Measurements from ENCODE around the gene BAG5.
"Not testable (repeated sequence)": the region's sequence is repeated elsewhere in the genome, so short reads cannot be mapped to it uniquely, and the experiment has no call there.

Gene BAG5

DNA sequence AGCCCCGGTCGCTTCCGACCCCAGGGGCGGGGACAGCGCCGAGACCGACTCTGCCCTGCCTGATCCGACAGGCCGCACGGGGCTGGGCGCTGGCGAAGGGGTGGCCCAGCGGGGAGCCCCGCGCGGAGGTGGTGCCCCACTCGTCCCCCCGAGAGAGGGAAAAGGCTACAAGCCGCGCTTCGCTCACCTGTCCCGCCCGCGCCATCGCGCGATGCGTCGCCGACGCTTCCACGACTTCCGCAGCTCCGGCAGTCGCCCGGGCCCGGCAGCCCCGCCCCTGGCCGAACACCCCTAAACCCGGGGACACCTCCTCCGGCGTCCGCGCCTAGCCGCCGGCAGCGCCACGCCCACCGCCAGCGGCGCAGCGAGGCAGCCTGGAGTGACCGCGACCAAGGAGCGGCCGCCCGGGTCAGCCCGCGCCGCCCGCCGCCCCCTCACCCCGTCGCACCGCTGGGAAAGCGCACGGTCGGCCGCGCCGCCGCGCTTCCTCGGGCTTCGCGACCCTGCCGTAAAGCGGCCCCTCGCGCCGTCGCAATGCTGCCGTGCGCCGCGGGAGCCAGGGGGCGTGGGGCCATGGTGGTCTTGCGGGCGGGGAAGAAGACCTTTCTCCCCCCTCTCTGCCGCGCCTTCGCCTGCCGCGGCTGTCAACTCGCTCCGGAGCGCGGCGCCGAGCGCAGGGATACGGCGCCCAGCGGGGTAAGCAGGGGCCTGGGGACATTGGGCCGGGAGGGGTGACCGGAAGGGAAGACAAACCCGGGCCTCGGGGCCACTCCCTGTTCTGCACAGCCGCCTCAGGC, at the start of gene BAG5, which contains the start of gene COA8:
Gene BAG5, minus strand, starts transcription at position 229 of the 797 bp plus-strand sequence. CDS start 1,493 bp downstream, outside the sequence.
Gene COA8, plus strand, starts transcription at position 532 of the 797 bp plus-strand sequence. Its CDS starts 42 bp downstream, at position 574.
- peak; percentile 95 for DNase-seq

DNA sequence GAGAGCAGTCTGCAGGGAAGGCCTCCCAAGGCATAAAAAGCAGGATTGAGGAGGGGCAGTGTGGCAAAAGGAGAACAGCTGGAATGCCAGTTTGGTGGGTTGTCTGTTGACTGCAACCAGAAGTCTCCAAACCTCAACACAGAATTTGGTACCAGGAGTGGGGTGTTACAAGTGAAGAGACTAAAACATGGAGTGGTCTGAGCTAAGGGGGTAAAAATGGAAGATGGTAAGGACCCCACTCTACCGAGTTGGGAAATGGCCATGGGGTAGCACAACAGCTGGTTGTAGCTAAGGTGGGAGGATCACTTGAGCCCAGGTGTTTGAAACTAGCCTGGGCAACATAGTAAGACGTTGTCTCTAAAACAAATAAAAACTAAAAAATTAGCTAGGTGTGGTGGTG, 48.8 kb upstream of the BAG5 start:
- DNase-seq, result no peak

- not testable (repeated sequence) for DNase-seq
These were observed 46.6 kb upstream of the BAG5 start for GRCh38 chr14:103609081-103609480.

- no peak for DNase-seq
These were observed 45.4 kb upstream of the BAG5 start for GRCh38 chr14:103607822-103608221.

GRCh38 chr14:103606963-103607668, 44.7 kb upstream of the BAG5 start:
- peak; percentile 57 for DNase-seq

DNA sequence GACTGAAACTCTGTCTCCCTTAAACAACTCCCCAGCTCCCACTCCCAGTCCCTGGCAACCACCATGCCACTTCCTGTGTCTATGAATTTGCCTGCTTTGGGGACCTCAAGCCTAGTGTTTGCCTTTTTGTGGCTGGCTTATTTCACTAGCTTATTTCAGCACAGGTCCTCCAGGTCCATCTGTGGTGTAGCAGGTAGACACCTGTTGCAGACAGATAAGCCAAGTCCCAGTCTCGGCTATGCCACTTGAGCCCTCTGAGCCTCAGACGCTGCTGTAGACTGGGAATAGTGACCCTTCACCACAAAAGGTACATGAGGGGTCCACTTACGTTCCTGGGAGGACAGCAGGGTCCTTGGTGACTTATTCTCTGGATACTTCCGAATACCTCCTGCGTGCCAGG, 42.2 kb upstream of the BAG5 start:
- DNase-seq, result no peak

- no peak for DNase-seq
These were observed 38.0 kb upstream of the BAG5 start for GRCh38 chr14:103600503-103600902.

DNA sequence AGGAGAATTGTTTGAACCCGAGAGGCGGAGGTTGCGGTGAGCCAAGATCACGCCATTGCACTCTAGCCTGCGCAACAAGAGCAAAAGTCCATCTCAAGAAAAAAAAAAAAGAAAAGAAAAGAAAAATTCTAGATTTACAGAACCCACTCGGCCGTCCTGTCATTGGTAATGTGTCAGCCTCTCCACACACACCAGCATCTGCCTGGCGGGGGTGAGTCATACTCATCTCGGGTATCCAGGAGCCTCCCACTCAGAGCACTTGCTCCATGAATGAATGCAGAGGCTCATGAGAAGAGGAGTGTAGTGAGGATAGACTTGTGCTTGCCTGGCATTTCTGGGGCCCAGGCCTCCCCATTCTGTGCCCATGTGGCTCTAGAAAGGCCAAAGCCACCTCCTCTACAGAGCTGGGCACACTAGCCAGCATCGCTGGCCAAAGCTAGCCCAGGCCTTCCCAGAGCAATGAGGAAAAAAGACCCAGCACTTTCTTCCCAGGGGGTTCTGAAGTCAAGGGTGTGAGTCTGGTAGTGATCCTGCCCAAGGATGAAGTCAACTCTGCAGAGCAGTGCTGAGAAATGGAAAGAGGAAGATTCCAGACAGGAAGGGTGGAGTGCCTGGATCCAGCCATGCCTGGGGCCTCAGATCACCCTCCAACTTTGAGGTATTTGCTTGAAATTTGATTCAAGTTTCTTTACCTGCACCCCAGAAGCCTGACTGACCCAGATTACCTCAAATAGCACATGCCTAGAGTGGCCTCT, 35.3 kb upstream of the BAG5 start:
- no peak for DNase-seq

DNA sequence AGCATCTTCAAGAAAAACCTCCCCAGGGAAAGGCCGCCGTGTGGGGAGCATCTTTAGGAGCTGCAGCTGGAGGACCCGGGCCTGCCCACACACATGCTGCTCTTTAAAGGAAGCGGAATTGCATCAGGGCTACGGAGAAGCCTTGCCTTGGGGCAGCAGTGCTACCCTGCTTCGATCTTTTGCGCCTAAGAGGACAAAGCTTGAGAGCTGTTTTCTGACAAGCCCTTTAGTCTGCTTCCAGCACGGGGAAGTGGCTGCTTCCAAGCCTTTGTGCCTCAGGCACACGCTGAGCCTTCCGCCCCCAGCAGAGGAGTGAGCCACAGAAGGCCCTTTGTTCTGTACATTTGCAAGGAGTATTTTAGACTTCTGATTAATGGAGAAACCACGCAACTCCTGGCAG, 31.8 kb upstream of the BAG5 start:
- peak; percentile 6 for DNase-seq

DNA sequence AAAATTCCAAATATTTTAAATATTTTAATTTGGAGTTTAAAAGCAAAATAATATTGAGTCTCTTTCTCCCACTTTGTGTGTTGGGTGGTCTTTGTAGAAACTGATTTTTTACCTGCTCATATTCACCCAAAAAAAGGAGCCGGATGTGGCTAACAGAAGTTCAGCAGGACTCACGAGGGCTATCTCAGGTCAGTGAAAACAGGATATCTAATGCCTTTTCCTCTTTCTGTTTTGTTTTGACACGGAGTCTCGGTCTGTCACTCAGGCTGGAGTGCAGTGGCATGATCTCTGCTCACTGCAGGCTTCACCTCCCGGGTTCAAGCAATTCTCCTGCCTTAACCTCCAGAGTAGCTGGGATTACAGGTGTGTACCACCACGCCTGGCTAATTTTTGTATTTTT, 31.1 kb upstream of the BAG5 start:
- DNase-seq, result no peak

DNA sequence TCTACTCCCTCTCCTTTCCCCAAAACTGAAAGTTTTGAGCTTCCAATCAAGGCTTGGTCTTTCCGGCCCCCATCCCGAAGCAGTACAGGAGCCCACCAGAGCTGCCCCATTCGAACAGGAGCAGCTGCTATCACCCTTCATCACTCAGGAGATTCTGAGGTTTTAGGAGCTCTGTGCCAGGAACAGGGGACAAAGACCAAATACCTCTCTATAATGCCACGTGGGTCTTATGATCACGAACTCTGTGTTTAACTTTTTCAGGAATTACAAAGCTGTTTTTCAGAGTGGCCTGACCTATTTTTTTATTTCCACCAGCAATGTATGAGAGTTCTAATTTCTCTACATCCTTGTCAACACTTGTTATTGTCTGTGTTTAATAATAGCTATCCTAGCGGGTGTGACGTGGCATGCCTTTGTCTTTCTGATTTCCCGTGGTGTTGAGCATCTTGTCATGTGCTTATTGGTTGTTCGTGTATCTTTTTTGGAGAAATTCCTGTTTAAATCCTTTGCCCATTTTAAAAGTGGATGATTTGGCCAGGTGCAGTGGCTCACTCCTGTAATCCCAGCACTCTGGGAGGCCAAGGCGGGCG, 22.0 kb upstream of the BAG5 start:
- no peak for DNase-seq

DNA sequence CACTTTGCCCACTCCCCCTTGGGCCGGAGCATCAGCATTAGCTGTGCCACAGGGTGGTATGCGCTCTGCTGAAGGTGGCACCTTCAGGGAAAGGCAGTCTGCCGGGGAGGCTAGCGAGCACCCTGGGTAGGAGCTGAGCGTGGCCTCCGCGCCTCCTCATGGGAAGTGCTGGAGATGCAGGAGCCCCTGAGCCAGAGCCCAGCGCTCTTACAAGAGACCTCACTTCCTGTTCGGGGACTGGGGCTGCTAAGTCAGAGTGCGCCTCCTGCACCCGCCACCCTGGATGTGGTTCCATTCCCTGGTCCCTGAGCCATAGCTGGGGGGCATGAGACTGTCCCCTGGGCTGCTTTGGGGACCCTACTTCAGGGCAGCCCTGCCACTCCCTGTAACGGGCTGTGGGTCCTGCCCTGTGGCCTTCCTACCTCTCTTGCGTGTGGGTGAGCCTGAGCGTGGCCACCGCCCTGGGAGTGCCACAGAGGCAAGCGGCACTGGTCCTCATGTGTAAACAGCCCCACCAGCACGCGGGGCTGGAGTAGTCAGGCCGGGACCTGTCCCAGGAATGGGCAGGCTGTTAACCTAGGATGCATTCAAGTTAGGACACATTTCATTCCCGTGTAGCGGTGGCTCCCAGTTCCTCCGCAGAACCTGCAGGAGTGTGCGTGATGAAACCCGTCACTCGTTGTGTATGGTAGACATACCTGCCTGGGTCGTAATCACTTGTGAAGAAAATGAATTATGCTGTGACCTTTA, 19.7 kb upstream of the BAG5 start:
- no peak for DNase-seq

- DNase-seq, result no peak
These were observed 18.7 kb upstream of the BAG5 start for GRCh38 chr14:103581206-103581605.

- no peak for DNase-seq
These were observed 16.1 kb upstream of the BAG5 start for GRCh38 chr14:103578401-103579075.

- DNase-seq, result peak; percentile 59
These were observed 14.0 kb upstream of the BAG5 start for GRCh38 chr14:103576371-103577024.

GRCh38 chr14:103574707-103575285, 12.3 kb upstream of the BAG5 start:
- DNase-seq, result no peak

DNA sequence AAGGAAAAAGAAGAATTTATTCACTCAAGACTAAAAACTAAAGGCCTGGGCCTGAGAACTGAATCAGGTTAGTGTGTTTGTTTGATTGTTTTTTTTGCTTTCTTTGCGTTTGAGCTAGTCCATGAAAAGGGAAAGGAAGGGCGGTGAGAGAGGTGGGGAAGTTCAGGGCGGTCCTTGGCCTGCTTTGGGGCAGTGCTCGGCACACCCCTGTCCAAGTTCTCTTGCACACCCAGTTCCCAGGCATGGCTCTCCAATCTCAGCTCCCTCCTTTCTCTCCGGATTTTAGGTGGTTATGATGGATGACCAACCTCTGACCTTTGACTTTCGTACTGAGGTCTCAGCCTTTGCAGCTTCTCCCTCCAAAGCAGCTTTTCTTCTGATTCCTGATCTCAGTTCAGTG, 11.6 kb upstream of the BAG5 start:
- DNase-seq, result no peak

GRCh38 chr14:103569408-103569807, 7.0 kb upstream of the BAG5 start:
- DNase-seq, result no peak

DNA sequence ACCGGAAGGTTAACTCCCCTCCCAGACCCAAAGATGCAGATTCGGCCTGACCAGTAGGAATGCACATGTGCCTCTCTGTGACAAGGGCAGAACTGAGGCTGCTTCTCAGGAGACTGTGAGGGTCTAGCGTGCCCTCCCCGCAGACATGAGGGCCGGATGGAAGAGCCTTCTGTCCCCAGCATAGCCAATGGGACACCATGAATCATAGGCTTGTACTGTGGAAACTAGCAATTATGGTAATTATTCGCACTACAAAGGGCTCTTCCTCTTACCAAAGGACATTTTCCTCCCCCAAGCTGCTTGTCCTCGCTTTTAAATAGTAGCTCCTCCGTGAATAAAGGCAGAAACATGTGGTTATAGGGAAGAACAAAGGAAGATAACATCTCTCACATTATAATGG, 6.5 kb upstream of the BAG5 start:
- DNase-seq, result no peak

DNA sequence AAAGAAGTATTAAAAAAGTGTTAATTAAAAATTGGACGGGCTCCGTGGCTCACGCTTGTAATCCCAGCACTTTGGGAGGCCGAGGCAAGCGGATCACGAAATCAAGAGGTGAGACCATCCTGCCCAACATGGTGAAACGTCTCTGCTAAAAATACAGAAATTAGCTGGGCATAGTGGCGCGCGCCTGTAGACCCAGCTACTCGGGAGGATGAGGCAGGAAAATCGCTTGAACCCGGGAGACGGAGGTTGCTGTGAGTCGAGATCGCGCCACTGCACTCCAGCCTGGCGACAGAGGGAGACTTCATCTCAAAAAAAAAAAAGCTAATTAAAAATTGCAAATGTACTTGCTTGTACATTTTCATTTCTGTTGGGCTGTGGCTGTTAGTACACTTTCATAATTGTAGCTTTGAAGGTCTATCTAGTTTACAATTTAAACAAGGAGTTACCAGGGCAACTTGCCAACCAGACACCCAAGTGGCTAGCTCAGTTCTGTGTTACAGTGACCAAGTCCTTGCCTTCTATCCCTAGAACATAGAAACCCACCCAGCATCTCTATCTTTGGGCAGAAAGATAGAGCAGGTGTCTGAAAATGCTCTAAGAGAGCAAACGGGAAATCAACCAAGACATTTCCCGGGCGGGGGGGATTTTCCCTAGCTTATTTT, 1.5 kb upstream of the BAG5 start:
- DNase-seq, result no peak
